HG03457 (cell line): ENCODE results near the gene PGAP1.

ENCODE experiments used
- ATAC-seq: cut with Tn5 transposase; IDR thresholded peaks from one replicate; pipeline ENCODE4 v1.9.1; 2021; ENCODE audit warnings: moderate number of reproducible peaks; ENCODE audit not compliant: unreplicated experiment

Gene PGAP1

GRCh38 chr2:196926562-196927375 is at the start of gene PGAP1:
TSS of gene PGAP1 (minus strand) at chr2:196926707. CDS start at chr2:196926616, 91 bp downstream.
- peak; percentile 78 for ATAC-seq

DNA sequence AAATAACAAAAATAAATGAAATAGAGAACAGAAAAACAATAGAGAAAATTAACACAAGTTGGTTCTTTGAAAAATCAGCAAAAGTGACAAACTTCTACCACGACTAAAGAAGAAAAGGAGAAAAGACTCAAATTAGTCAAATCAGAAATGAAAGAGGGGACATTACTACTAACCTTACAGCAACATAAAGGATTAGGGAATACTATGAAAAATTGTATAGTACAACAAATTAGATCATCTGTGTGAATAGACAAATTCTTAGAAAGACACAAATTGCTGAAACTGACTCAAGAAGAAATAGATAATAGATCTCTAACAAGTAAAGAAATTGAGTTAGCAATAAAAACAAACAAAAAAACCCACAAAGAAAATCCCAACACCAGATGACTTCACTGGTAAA is 48.5 kb upstream of the PGAP1 start:
- no peak for ATAC-seq

- ATAC-seq = no peak
These were observed 45.2 kb upstream of the PGAP1 start for GRCh38 chr2:196971574-196972279.

- no peak for ATAC-seq
These were observed 43.6 kb upstream of the PGAP1 start for GRCh38 chr2:196970099-196970498.

DNA sequence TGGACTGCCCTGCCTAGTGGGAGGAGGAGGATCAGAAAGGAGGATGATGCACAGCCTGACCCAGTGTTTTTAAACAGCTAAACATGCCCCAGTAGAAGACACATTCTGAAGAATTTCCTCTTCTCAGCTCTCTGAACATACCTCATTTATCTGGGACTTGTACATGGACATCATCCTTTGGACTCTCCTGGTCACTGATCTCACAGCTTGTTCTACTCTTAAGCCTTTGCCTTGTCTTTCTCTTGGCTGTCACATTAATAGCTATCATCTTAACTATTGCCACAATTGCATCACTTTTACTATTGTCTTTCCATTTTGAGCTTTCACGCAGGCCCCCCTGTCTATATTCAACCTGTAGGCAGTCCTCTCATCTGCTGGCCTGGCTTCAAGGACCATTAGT is 42.0 kb upstream of the PGAP1 start:
- ATAC-seq = no peak

DNA sequence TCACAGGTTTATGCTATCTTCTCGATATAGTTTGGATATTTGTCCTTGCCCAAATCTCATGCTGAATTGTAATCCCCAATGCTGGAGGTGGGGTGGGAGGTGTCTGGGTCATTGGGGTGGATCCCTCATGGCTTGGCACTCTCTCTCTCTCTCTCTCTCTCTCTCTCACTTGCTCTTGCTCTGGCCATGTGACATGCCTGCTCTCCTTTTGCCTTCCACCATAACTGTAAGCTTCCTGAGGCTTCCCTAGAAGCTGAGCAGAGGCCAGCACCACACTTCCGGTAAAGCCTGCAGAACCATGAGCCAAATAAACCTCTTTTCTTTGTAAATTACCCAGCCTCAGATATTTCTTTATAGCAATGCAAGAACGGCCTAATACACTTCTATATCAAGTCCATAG is 41.3 kb upstream of the PGAP1 start:
- no peak for ATAC-seq

DNA sequence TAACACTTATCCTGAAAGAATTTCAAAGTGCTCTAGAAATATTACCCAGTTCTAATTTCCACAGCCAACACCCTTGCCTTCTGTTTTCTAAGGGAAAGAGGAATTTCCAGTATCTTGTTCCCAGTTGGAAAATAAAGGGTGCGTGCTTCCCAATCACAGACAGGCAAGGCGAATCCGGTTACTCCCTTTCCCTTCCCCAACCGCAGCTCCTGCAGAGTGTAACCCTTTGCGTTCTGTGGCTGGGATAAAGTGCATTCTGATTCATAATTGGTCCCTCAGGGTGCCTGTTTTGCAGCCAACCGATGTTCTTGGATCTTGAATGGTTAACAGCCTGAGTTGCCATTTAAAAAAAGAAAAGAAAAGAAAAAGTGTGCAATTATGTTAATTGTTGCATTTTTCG is 40.6 kb upstream of the PGAP1 start:
- no peak for ATAC-seq

GRCh38 chr2:196966061-196966460 is 39.6 kb upstream of the PGAP1 start:
- ATAC-seq = no peak

GRCh38 chr2:196965651-196966050 is 39.1 kb upstream of the PGAP1 start:
- ATAC-seq = no peak

- no peak for ATAC-seq
These were observed 37.5 kb upstream of the PGAP1 start for GRCh38 chr2:196963961-196964360.

DNA sequence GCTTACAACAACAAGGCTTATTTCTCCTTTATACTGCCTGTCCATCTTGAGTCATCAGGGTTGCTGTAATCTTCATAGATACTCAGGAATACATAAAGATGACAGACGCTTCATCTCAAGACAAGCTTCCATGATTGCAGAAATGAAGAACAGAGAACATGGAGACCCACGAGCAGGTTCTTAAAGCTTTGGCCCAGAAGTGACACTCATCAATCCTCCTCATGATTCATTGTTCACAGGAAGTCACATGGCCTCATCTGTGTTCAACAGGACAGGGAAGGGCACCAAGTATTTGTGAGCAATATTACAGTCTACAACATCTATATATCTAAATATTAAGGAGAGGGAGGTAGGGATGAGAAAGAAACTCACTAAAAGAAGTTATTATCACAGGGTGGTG is 36.5 kb upstream of the PGAP1 start:
- ATAC-seq = no peak

GRCh38 chr2:196962325-196962724 is 35.8 kb upstream of the PGAP1 start:
- ATAC-seq = no peak

DNA sequence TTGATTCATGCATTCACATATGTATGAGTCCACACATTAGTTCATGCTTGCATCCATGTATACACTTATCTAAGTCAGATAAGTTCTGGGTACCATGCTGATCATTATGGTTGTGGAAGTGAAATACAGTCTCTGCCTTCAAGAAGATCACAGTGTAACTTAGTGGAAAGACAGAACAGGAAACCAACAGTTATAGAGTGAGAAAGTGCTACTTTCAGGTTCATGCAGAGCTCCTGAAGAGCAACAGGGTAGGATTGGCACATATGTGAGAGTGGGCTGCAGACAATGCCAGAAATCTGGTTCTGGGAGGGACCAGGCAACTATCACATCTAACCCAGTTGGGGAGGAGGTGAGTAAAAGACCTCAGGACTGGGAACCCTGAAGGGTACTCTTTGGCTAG is 35.4 kb upstream of the PGAP1 start:
- ATAC-seq = peak; percentile 97

- no peak for ATAC-seq
These were observed 33.3 kb upstream of the PGAP1 start for GRCh38 chr2:196959734-196960338.

DNA sequence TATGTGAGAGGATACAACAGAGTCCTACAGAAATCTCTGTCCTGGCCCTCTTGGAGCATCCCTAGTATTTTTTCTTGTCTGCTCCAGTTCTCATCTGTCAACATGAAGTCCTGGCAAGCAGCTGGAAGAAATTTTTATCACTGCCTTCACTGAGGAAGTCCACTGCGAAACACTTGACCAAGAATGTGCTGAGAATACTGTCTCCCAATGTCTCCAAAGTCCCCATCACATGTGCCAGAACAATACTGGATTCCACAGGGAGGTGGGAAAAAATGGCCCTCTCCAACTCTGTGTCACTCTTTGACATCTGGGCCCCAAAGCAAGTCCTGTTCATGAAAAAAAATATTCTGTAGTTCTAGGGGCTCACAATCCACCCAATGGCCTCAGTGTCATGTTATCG is 32.8 kb upstream of the PGAP1 start:
- ATAC-seq = no peak

DNA sequence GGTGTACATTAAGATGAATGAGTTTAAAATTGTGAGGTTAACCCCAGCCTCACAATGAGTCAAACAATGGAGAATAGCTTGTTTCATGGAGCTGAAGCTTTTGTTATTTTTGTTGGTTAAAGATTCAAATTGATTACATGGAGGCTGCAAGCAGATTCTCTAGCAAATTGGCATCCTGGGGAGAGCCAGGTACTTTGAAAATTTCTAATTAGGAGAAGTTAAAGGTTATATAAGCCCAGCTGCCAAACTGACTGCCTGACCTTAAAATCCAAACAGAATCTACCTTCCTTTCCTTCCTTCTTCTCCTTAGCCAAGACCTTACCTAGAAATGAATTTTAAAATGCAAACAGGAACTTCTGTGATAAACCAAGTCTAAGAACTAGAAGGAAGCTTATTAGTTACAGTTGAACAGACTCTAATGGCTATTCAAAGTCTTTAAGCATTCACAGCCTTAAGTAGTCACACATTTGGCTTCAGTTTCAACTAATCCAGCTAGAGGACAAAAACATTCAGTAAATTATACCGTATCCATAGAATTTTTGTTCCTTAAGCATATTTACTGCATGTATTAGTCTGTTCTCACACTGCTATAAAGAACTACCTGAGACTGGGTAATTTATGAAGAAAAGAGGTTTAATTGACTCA is 31.5 kb upstream of the PGAP1 start:
- ATAC-seq = no peak

DNA sequence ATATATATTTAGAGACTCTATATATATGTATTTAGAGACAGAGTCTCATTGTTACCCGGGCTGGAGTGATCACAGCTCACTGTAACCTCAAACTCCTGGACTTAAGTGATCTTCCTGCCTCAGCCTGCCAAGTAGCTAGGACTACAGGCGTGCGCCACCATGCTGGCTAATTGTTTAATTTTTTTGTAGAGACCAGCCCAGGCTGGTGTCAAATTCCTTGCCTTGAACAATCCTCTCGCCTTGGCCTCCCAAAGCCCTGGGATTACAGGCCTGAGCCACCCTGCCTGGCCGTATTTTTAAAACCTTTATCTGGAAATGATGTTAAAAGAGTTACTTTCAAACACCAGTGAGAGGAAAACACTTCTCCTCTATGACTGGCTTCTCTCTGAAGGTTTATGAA is 30.9 kb upstream of the PGAP1 start:
- no peak for ATAC-seq

- ATAC-seq = no peak
These were observed 29.6 kb upstream of the PGAP1 start for GRCh38 chr2:196956069-196956468.

- no peak for ATAC-seq
These were observed 28.5 kb upstream of the PGAP1 start for GRCh38 chr2:196955036-196955435.

DNA sequence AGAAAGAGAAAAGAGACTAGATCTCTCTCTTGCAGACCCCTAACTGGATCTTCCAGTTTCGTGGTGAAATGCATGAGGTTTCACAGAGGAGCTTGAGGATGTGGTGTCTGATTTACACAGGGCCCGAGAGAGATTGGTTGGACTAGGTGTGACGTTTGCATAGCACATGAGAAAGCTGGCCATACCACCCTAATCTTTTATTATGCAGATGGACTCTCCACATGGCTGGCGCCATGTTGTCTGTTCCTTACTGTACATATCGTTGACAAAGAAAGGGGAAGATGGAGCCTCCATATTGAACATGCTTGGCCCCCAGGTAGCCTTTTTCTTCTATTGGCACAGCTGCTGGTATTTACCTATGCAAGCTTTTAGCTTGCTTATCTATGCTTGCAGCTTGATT is 27.5 kb upstream of the PGAP1 start:
- no peak for ATAC-seq

DNA sequence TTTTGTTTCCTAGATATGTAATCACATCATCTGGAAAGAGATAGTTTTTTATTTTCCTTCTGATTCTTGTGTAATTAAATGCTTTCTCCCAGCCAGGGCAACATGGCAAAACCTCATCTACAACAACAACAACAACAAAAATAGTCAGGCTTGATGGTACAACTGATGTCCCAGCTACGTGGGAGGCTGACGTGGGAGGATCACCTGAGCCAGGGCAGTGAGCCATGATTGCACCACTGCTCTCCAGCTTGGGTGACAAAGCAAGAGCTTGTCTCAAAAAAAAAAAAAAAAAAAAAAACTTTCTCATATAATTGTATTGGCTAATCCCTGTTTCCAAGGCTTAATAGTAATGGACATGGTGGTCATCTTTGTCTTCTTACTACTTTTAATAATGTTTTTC is 26.4 kb upstream of the PGAP1 start:
- ATAC-seq = no peak

DNA sequence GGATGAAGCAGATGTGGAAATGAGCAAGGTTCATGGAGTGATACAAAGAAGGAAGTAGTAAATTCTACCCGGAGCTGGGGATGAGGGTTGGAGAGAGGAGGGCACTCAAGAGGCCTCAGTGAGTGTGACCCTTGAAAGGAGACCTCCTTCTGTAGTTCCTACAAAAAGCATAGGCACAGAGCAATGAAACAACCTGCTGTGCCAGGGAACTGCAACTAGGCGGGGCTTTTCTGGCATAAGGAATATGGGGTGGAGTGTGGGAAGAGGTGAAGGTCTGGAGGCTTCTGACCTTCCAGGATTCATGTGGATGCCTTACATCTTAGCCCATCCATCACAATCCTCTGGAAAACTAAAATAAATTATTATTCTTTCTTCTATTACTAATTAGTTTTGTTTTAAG is 25.5 kb upstream of the PGAP1 start:
- ATAC-seq = no peak
